ENCODE measurements around the gene GARIN1A. TPM values are rescaled to one million over a fixed set of nuclear protein-coding genes. Genes with fewer than 3 reads are reported as not detected.

Gene GARIN1A
- polyA plus RNA-seq, 1 donor from 2014 or later: 2.8 TPM

GRCh38 chr7:128707752-128708151 lies 35.7 kb downstream of the GARIN1A start:
- Histone ChIP-seq H2AFZ (ENCODE audit: low read depth, low read length) (no peak overlapping the region), H3K36me3 (ENCODE audit: insufficient read depth, low read length) (no peaks in the 10 kb centered on the region), H3K9ac (ENCODE audit: low read length) (no peak overlapping the region), H3F3A (ENCODE audit: insufficient read depth, low read length, poor library complexity, severe bottlenecking) (no peaks in the 10 kb centered on the region), H3K9me3 (ENCODE audit: low read length) (no peaks in the 10 kb centered on the region), H3K4me2 (ENCODE audit: low read length) (no peak overlapping the region), H3K79me2 (replicated peaks; ENCODE audit: insufficient read depth, low read length) (no peaks in the 10 kb centered on the region), H3K4me3 (ENCODE audit: low read length) (no peak overlapping the region), H4K20me1 (ENCODE audit: insufficient read depth) (no peaks in the 10 kb centered on the region), H3K9me2 (ENCODE audit: insufficient read depth, low read length) (no peaks in the 10 kb centered on the region), H3K27me3 (ENCODE audit: insufficient read depth, low read depth, low read length) (no peaks in the 10 kb centered on the region), H3K27ac (ENCODE audit: low read length) (no peak overlapping the region)
- TF ChIP-seq EZH2 (IDR thresholded peaks at IDR 0.05; ENCODE audit: borderline replicate concordance, insufficient read depth, low read length, poor library complexity, severe bottlenecking): no peak
- no peak for TF ChIP-seq TAF1 (IDR thresholded peaks at IDR 0.05; ENCODE audit: low read depth)
- TF ChIP-seq EP300 (conservative IDR thresholded peaks at IDR 0.05; ENCODE audit: poor library complexity, severe bottlenecking): no peak
- TF ChIP-seq SMC3 (conservative IDR thresholded peaks at IDR 0.05; ENCODE audit: poor library complexity): no peak
- no peak for TF ChIP-seq POLR2AphosphoS5 (IDR thresholded peaks at IDR 0.05)
- TF ChIP-seq, protein P1, sequence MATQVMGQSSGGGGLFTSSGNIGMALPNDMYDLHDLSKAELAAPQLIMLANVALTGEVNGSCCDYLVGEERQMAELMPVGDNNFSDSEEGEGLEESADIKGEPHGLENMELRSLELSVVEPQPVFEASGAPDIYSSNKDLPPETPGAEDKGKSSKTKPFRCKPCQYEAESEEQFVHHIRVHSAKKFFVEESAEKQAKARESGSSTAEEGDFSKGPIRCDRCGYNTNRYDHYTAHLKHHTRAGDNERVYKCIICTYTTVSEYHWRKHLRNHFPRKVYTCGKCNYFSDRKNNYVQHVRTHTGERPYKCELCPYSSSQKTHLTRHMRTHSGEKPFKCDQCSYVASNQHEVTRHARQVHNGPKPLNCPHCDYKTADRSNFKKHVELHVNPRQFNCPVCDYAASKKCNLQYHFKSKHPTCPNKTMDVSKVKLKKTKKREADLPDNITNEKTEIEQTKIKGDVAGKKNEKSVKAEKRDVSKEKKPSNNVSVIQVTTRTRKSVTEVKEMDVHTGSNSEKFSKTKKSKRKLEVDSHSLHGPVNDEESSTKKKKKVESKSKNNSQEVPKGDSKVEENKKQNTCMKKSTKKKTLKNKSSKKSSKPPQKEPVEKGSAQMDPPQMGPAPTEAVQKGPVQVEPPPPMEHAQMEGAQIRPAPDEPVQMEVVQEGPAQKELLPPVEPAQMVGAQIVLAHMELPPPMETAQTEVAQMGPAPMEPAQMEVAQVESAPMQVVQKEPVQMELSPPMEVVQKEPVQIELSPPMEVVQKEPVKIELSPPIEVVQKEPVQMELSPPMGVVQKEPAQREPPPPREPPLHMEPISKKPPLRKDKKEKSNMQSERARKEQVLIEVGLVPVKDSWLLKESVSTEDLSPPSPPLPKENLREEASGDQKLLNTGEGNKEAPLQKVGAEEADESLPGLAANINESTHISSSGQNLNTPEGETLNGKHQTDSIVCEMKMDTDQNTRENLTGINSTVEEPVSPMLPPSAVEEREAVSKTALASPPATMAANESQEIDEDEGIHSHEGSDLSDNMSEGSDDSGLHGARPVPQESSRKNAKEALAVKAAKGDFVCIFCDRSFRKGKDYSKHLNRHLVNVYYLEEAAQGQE (IDR thresholded peaks at IDR 0.05; ENCODE audit: borderline replicate concordance): no peak
- TF ChIP-seq MXI1 (conservative IDR thresholded peaks at IDR 0.05; ENCODE audit: poor library complexity, severe bottlenecking): no peak
- no peak for TF ChIP-seq RAD21 (conservative IDR thresholded peaks at IDR 0.05)
- TF ChIP-seq, protein P2, sequence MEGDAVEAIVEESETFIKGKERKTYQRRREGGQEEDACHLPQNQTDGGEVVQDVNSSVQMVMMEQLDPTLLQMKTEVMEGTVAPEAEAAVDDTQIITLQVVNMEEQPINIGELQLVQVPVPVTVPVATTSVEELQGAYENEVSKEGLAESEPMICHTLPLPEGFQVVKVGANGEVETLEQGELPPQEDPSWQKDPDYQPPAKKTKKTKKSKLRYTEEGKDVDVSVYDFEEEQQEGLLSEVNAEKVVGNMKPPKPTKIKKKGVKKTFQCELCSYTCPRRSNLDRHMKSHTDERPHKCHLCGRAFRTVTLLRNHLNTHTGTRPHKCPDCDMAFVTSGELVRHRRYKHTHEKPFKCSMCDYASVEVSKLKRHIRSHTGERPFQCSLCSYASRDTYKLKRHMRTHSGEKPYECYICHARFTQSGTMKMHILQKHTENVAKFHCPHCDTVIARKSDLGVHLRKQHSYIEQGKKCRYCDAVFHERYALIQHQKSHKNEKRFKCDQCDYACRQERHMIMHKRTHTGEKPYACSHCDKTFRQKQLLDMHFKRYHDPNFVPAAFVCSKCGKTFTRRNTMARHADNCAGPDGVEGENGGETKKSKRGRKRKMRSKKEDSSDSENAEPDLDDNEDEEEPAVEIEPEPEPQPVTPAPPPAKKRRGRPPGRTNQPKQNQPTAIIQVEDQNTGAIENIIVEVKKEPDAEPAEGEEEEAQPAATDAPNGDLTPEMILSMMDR (IDR thresholded peaks at IDR 0.05; ENCODE audit: poor library complexity, severe bottlenecking): no peak

DNA sequence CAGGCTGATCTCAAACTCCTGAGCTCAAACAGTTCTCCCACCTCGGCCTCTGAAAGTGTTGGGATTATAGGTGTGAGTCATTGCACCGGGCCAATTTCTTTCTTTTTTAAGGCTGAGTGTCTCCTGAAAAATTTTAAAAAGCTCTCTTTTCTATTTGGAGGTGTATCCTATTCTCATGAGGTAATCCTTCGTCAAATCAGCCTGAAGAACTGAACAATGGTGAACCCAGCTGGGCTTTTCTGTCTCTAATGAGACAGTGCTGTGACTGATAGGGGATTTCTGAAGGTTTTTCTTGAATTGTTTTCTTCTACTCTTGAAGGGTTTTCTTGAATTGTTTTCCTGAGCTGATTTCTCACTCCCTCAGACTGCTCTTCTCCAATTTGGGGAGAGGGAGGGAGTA lies 36.1 kb downstream of the GARIN1A start:
- Histone ChIP-seq H3K9me3 (ENCODE audit: low read length) (no peaks in the 10 kb centered on the region), H3K27ac (ENCODE audit: low read length) (no peak overlapping the region), H3K36me3 (ENCODE audit: insufficient read depth, low read length) (no peaks in the 10 kb centered on the region), H3K27me3 (ENCODE audit: insufficient read depth, low read depth, low read length) (no peaks in the 10 kb centered on the region), H2AFZ (ENCODE audit: low read depth, low read length) (no peak overlapping the region), H3K4me3 (ENCODE audit: low read length) (no peak overlapping the region), H3K4me2 (ENCODE audit: low read length) (no peak overlapping the region), H3F3A (ENCODE audit: insufficient read depth, low read length, poor library complexity, severe bottlenecking) (no peaks in the 10 kb centered on the region), H3K9me2 (ENCODE audit: insufficient read depth, low read length) (no peaks in the 10 kb centered on the region), H3K79me2 (replicated peaks; ENCODE audit: insufficient read depth, low read length) (no peaks in the 10 kb centered on the region), H3K9ac (ENCODE audit: low read length) (no peak overlapping the region), H4K20me1 (ENCODE audit: insufficient read depth) (no peaks in the 10 kb centered on the region)
- TF ChIP-seq SMC3 (conservative IDR thresholded peaks at IDR 0.05; ENCODE audit: poor library complexity) (no peak), EP300 (conservative IDR thresholded peaks at IDR 0.05; ENCODE audit: poor library complexity, severe bottlenecking) (no peak), MXI1 (conservative IDR thresholded peaks at IDR 0.05; ENCODE audit: poor library complexity, severe bottlenecking) (no peak), POLR2AphosphoS5 (IDR thresholded peaks at IDR 0.05) (no peak), EZH2 (IDR thresholded peaks at IDR 0.05; ENCODE audit: borderline replicate concordance, insufficient read depth, low read length, poor library complexity, severe bottlenecking) (no peak), RAD21 (conservative IDR thresholded peaks at IDR 0.05) (no peak), TAF1 (IDR thresholded peaks at IDR 0.05; ENCODE audit: low read depth) (no peak)
- TF ChIP-seq, protein P1 (IDR thresholded peaks at IDR 0.05; ENCODE audit: borderline replicate concordance): no peak
- TF ChIP-seq, protein P2 (IDR thresholded peaks at IDR 0.05; ENCODE audit: poor library complexity, severe bottlenecking): no peak

Data from neural cell (in vitro differentiated cells).